Mesendoderm (in vitro differentiated cells): ENCODE data around the gene OVCA2.

Experiments
- DNase-seq: peaks from one replicate; pipeline ENCODE4 v3.0.0; 2013
- H2AK5ac ChIP-seq: 2 replicates; pipeline ENCODE4 v1.6.1; 2013; ENCODE audit warnings: low read length, inconsistent platforms
- H2BK120ac ChIP-seq: 2 replicates; pipeline ENCODE4 v1.6.1; 2013; ENCODE audit warnings: low read depth, mild to moderate bottlenecking, low read length, moderate library complexity, mixed read lengths
- H2BK15ac ChIP-seq: replicated peaks from 2 replicates; pipeline ENCODE4 v1.6.1; 2013; ENCODE audit warnings: low read depth, mild to moderate bottlenecking, moderate library complexity
- H2BK5ac ChIP-seq: 2 replicates; pipeline ENCODE4 v1.6.1; 2013; ENCODE audit warnings: low read length, inconsistent platforms
- H3K18ac ChIP-seq: 2 replicates; pipeline ENCODE4 v1.6.1; 2013; ENCODE audit warnings: mild to moderate bottlenecking, low read length, mixed read lengths
- H3K23ac ChIP-seq: one replicate; pipeline ENCODE4 v1.6.1; 2013; ENCODE audit warnings: low read length
- H3K27ac ChIP-seq: 2 replicates; pipeline ENCODE4 v1.5.1; 2013; ENCODE audit warnings: low read depth, mild to moderate bottlenecking, inconsistent platforms, low read length, moderate library complexity
- H3K27me3 ChIP-seq: 2 replicates; pipeline ENCODE4 v1.6.1; 2013; ENCODE audit warnings: low read length, control low read depth, mild to moderate bottlenecking, inconsistent platforms; ENCODE audit not compliant: insufficient read depth, poor library complexity
- H3K36me3 ChIP-seq: 2 replicates; pipeline ENCODE4 v1.6.1; 2013; ENCODE audit warnings: low read length, inconsistent platforms; ENCODE audit not compliant: control insufficient read depth, insufficient read depth
- H3K4ac ChIP-seq: one replicate; pipeline ENCODE4 v1.6.1; 2013; ENCODE audit warnings: low read depth, mild to moderate bottlenecking, low read length, moderate library complexity
- H3K4me1 ChIP-seq: 2 replicates; pipeline ENCODE4 v1.6.1; 2013; ENCODE audit warnings: low read depth, low read length, inconsistent platforms; ENCODE audit not compliant: control insufficient read depth
- H3K4me2 ChIP-seq: 2 replicates; pipeline ENCODE4 v1.6.1; 2013; ENCODE audit warnings: low read length
- H3K4me3 ChIP-seq: 2 replicates; pipeline ENCODE4 v1.5.1; 2013; ENCODE audit warnings: mild to moderate bottlenecking, low read length
- H3K56ac ChIP-seq: one replicate; pipeline ENCODE4 v1.6.1; 2013; ENCODE audit warnings: low read length
- H3K79me1 ChIP-seq: 2 replicates; pipeline ENCODE4 v1.6.1; 2013; ENCODE audit warnings: low read length, inconsistent platforms
- H3K79me2 ChIP-seq: 2 replicates; pipeline ENCODE4 v1.6.1; 2013; ENCODE audit warnings: mild to moderate bottlenecking, low read length; ENCODE audit not compliant: control insufficient read depth, insufficient read depth
- H3K9ac ChIP-seq: 2 replicates; pipeline ENCODE4 v1.6.1; 2013; ENCODE audit warnings: low read length, inconsistent platforms
- H4K5ac ChIP-seq: one replicate; pipeline ENCODE4 v1.6.1; 2013; ENCODE audit warnings: low read length
- H4K8ac ChIP-seq: one replicate; pipeline ENCODE4 v1.6.1; 2013; ENCODE audit warnings: low read depth, mild to moderate bottlenecking, control low read depth, low read length, moderate library complexity
- WGBS: extraction: QIAGEN DNeasy Blood & Tissue Kit; methylation state at CpG from one replicate; pipeline ENCODE4 v1.1.7; 2013; ENCODE audit warnings: low lambda C conversion rate, missing lambda C conversion rate; ENCODE audit not compliant: insufficient coverage; ENCODE audit errors: extremely low coverage; 5-methylcytosine and 5-hydroxymethylcytosine counted together

OVCA2 gene

DNA sequence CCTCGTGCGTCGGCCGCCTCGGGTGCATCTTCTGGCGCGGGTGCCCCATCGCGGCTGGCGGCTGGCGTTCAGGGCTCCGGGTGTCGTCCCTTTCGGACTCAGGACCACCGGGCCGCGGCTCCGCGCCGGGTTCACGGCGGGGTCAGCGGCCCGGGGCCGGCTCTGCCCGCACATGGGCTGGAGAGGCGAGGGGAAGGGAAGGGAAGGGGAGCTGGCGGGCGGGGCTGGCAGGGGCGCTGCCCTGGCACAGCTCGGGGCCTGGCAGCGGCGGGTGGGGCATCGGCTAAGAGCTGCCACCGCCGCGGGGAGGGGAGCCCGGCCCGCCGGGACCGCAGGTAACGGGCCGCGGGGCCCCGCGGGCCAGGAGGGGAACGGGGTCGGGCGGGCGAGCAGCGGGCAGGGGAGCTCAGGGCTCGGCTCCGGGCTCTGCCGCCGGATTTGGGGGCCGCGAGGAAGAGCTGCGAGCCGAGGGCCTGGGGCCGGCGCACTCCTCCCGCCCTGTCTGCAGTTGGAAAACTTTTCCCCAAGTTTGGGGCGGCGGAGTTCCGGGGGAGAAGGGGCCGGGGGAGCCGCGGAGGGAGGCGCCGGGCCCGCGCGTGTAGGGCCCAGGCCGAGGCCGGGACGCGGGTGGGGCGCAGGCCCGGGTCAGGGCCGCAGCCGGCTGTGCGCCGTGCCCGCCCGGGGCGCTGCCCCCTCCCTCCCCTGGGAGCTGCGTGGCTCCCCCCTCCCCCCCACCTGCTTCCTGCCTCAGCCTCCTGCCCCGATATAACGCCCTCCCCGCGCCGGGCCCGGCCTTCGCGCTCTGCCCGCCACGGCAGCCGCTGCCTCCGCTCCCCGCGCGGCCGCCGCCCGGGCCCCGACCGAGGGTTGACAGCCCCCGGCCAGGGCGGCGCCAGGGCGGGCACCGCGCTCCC is 13.7 kb downstream of the OVCA2 start:
- Histone ChIP-seq H2BK120ac (no peak overlapping the region), H2BK5ac (no peak overlapping the region), H2AK5ac (no peak overlapping the region), H3K4me2 (peak overlapping the region; percentile 44), H3K56ac (no peak overlapping the region), H3K4me3 (no peak overlapping the region), H3K27ac (no peak overlapping the region), H3K4me1 (no peaks in the 10 kb centered on the region), H3K79me1 (no peaks in the 10 kb centered on the region), H3K79me2 (no peaks in the 10 kb centered on the region), H3K4ac (no peak overlapping the region), H3K36me3 (no peaks in the 10 kb centered on the region), H3K23ac (no peak overlapping the region), H4K5ac (no peak overlapping the region), H4K8ac (no peak overlapping the region), H2BK15ac (no peak overlapping the region), H3K18ac (peak overlapping the region; percentile 8), H3K9ac (no peak overlapping the region), H3K27me3 (peaks cover 52% of the 10 kb centered on the region)
- WGBS = no CpG with 5 or more reads among the region's 113 CpGs
- no peak for DNase-seq

GRCh38 chr17:2056206-2057174 is 14.7 kb downstream of the OVCA2 start:
- Histone ChIP-seq H3K23ac (no peak overlapping the region), H3K4me3 (no peak overlapping the region), H3K9ac (no peak overlapping the region), H3K4me1 (no peaks in the 10 kb centered on the region), H3K79me1 (no peaks in the 10 kb centered on the region), H3K56ac (peak overlapping the region; percentile 15), H2BK120ac (no peak overlapping the region), H4K5ac (no peak overlapping the region), H2AK5ac (no peak overlapping the region), H3K4me2 (no peak overlapping the region), H3K18ac (no peak overlapping the region), H3K27me3 (peaks cover 46% of the 10 kb centered on the region), H2BK5ac (no peak overlapping the region), H3K4ac (no peak overlapping the region), H3K36me3 (no peaks in the 10 kb centered on the region), H3K27ac (no peak overlapping the region), H4K8ac (no peak overlapping the region), H2BK15ac (no peak overlapping the region), H3K79me2 (no peaks in the 10 kb centered on the region)
- peak; percentile 72 for DNase-seq
- WGBS = no CpG with 5 or more reads among the region's 85 CpGs

DNA sequence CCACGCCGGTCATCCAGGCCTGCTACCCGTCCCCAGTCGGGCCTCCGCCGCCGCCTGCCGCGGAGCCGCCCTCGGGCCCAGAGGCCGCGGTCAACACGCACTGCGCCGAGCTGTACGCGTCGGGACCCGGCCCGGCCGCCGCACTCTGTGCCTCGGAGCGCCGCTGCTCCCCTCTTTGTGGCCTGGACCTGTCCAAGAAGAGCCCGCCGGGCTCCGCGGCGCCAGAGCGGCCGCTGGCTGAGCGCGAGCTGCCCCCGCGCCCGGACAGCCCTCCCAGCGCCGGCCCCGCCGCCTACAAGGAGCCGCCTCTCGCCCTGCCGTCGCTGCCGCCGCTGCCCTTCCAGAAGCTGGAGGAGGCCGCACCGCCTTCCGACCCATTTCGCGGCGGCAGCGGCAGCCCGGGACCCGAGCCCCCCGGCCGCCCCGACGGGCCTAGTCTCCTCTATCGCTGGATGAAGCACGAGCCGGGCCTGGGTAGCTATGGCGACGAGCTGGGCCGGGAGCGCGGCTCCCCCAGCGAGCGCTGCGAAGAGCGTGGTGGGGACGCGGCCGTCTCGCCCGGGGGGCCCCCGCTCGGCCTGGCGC is 15.4 kb downstream of the OVCA2 start:
- Histone ChIP-seq H3K79me2 (no peaks in the 10 kb centered on the region), H3K18ac (no peak overlapping the region), H3K56ac (no peak overlapping the region), H3K27me3 (peaks cover 41% of the 10 kb centered on the region), H3K4me1 (no peaks in the 10 kb centered on the region), H3K27ac (no peak overlapping the region), H3K23ac (no peak overlapping the region), H3K36me3 (no peaks in the 10 kb centered on the region), H3K9ac (no peak overlapping the region), H2BK5ac (no peak overlapping the region), H3K79me1 (no peaks in the 10 kb centered on the region), H3K4me2 (no peak overlapping the region), H3K4me3 (no peak overlapping the region), H3K4ac (no peak overlapping the region), H4K5ac (no peak overlapping the region), H2BK15ac (no peak overlapping the region), H2AK5ac (no peak overlapping the region), H4K8ac (no peak overlapping the region), H2BK120ac (no peak overlapping the region)
- peak; percentile 37 for DNase-seq
- no CpG with 5 or more reads among the region's 81 CpGs for WGBS

DNA sequence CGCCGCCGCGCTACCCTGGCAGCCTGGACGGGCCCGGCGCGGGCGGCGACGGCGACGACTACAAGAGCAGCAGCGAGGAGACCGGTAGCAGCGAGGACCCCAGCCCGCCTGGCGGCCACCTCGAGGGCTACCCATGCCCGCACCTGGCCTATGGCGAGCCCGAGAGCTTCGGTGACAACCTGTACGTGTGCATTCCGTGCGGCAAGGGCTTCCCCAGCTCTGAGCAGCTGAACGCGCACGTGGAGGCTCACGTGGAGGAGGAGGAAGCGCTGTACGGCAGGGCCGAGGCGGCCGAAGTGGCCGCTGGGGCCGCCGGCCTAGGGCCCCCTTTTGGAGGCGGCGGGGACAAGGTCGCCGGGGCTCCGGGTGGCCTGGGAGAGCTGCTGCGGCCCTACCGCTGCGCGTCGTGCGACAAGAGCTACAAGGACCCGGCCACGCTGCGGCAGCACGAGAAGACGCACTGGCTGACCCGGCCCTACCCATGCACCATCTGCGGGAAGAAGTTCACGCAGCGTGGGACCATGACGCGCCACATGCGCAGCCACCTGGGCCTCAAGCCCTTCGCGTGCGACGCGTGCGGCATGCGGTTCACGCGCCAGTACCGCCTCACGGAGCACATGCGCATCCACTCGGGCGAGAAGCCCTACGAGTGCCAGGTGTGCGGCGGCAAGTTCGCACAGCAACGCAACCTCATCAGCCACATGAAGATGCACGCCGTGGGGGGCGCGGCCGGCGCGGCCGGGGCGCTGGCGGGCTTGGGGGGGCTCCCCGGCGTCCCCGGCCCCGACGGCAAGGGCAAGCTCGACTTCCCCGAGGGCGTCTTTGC is 16.2 kb downstream of the OVCA2 start:
- no CpG with 5 or more reads among the region's 98 CpGs for WGBS
- Histone ChIP-seq H2BK15ac (no peak overlapping the region), H4K8ac (no peak overlapping the region), H3K79me2 (no peaks in the 10 kb centered on the region), H2BK5ac (no peak overlapping the region), H3K18ac (no peak overlapping the region), H3K4me2 (no peak overlapping the region), H4K5ac (no peak overlapping the region), H3K36me3 (no peaks in the 10 kb centered on the region), H2BK120ac (no peak overlapping the region), H3K4me3 (no peak overlapping the region), H2AK5ac (no peak overlapping the region), H3K27me3 (peaks cover 39% of the 10 kb centered on the region), H3K4ac (no peak overlapping the region), H3K9ac (no peak overlapping the region), H3K56ac (no peak overlapping the region), H3K27ac (no peak overlapping the region), H3K79me1 (no peaks in the 10 kb centered on the region), H3K4me1 (peaks cover 5% of the 10 kb centered on the region), H3K23ac (no peak overlapping the region)
- DNase-seq = peak; percentile 59
